Natural killer cell (primary cell): ENCODE measurements around the gene TEX51. TPM values are rescaled to one million over a fixed set of nuclear protein-coding genes. Genes with fewer than 3 reads are reported as not detected.

Source experiments
- ATAC-seq, 3 donors: fragments of 150-1000 bp in 2 of 3; fragments of 200-7000 bp in 1 of 3; cut with Tn5 transposase; 1 replicate in 1 of 3; 2 replicates in 2 of 3; pipeline ENCODE4 v1.10.0; 2021; ENCODE audit warnings: mild to moderate bottlenecking in 2 of 3, moderate library complexity in 2 of 3
- DNase-seq, 2 donors: peaks; one replicate each; pipeline versions ENCODE4 v3.0.0 to v3.0.0-alpha.2; 2013 to 2021; ENCODE audit warnings: mixed read lengths in 1 of 2
- H3K27ac ChIP-seq: one replicate; pipeline ENCODE4 v1.5.1; 2013; ENCODE audit warnings: mild to moderate bottlenecking, low read length
- H3K27me3 ChIP-seq: one replicate; pipeline ENCODE4 v1.6.1; 2013; ENCODE audit warnings: low read length; ENCODE audit not compliant: control insufficient read depth, insufficient read depth
- H3K36me3 ChIP-seq: one replicate; pipeline ENCODE4 v1.6.1; 2013; ENCODE audit warnings: low read length; ENCODE audit not compliant: control insufficient read depth, insufficient read depth
- H3K4me1 ChIP-seq: one replicate; pipeline ENCODE4 v1.6.1; 2013; ENCODE audit warnings: low read length; ENCODE audit not compliant: control insufficient read depth, insufficient read depth
- H3K4me3 ChIP-seq: one replicate; pipeline ENCODE4 v1.5.1; 2013; ENCODE audit warnings: low read length
- H3K9me3 ChIP-seq: one replicate; pipeline ENCODE4 v1.6.1; 2013; ENCODE audit warnings: low read length; ENCODE audit not compliant: control insufficient read depth, insufficient read depth
- H3K27ac Mint-ChIP-seq, 2 donors: one replicate each; pipeline ENCODE4 v1.8.0; 2022; ENCODE audit warnings: mild to moderate bottlenecking in 2 of 2, mixed read lengths in 2 of 2, moderate library complexity in 1 of 2
- H3K27me3 Mint-ChIP-seq, 2 donors: one replicate each; pipeline ENCODE4 v1.8.0; 2022; ENCODE audit warnings: low read depth in 2 of 2, mixed read lengths in 2 of 2
- H3K36me3 Mint-ChIP-seq: one replicate; pipeline ENCODE4 v1.8.0; 2022; ENCODE audit warnings: mixed read lengths
- H3K4me1 Mint-ChIP-seq, 2 donors: one replicate each; pipeline ENCODE4 v1.8.0; 2022; ENCODE audit warnings: mixed read lengths in 2 of 2
- H3K4me3 Mint-ChIP-seq: one replicate; pipeline ENCODE4 v1.8.0; 2022; ENCODE audit warnings: mild to moderate bottlenecking, moderate library complexity, mixed read lengths
- H3K9me3 Mint-ChIP-seq, 2 donors: one replicate each; pipeline ENCODE4 v1.8.0; 2022; ENCODE audit warnings: mixed read lengths in 2 of 2
- WGBS: methylation state at CpG from one replicate; pipeline ENCODE4 v1.1.7; 2013; ENCODE audit warnings: missing lambda C conversion rate; ENCODE audit not compliant: insufficient coverage; 5-methylcytosine and 5-hydroxymethylcytosine counted together
- intact Hi-C: fragments of 100-400 bp; cut with micrococcal nuclease; formaldehyde crosslinking; loops from one replicate; pipeline ENCODE4 v1.14.2; 2022
- total RNA-seq, 4 donors: library from RNA; stranded (reverse); fragments of 120-200 nt in 1 of 4; gene quantifications; one replicate each; pipeline versions ENCODE4 v1.2.3 to v1.2.4, GENCODE V29; 2013 to 2022
- TF ChIP-seq, protein P1 (sequence below): fragments of 200-600 bp; IDR thresholded peaks from one replicate; pipeline ENCODE4 v1.8.0; 2022; ENCODE audit warnings: antibody characterized with exemption

Gene TEX51
- total RNA-seq, 3 donors from 2014 or later (not counting 1 experiment from before 2014, with no cell fraction given): not detected

GRCh38 chr2:126935774-126936173, 37.1 kb downstream of the TEX51 start:
- H3K4me1 ChIP-seq: peaks cover 15% of the 10 kb centered on the region
- no peak overlapping the region for H3K27ac ChIP-seq
- no peaks in the 10 kb centered on the region for H3K9me3 Mint-ChIP-seq
- ATAC-seq (peak; percentile 24 to 93 (median 58)), DNase-seq (no peak)
- no peak overlapping the region for H3K4me3 ChIP-seq
- peaks cover 29 to 74% of the 10 kb centered on the region in 2 donors for H3K27me3 Mint-ChIP-seq
- peaks cover 12 to 19% of the 10 kb centered on the region in 2 donors for H3K4me1 Mint-ChIP-seq
- H3K9me3 ChIP-seq: no peaks in the 10 kb centered on the region
- 20% methylated on average over 2 of the region's 5 CpGs for WGBS
- TF ChIP-seq, protein P1, sequence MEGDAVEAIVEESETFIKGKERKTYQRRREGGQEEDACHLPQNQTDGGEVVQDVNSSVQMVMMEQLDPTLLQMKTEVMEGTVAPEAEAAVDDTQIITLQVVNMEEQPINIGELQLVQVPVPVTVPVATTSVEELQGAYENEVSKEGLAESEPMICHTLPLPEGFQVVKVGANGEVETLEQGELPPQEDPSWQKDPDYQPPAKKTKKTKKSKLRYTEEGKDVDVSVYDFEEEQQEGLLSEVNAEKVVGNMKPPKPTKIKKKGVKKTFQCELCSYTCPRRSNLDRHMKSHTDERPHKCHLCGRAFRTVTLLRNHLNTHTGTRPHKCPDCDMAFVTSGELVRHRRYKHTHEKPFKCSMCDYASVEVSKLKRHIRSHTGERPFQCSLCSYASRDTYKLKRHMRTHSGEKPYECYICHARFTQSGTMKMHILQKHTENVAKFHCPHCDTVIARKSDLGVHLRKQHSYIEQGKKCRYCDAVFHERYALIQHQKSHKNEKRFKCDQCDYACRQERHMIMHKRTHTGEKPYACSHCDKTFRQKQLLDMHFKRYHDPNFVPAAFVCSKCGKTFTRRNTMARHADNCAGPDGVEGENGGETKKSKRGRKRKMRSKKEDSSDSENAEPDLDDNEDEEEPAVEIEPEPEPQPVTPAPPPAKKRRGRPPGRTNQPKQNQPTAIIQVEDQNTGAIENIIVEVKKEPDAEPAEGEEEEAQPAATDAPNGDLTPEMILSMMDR: no peak
- H3K36me3 Mint-ChIP-seq: no peaks in the 10 kb centered on the region
- no peaks in the 10 kb centered on the region for H3K36me3 ChIP-seq
- H3K27me3 ChIP-seq: peaks cover 7% of the 10 kb centered on the region
- intact Hi-C loops: no loop called here
- peak overlapping the region; percentile 2 for H3K4me3 Mint-ChIP-seq
- H3K27ac Mint-ChIP-seq: peak overlapping the region in 1 of 2 donors; percentile 14

- Histone ChIP-seq H3K4me3 (no peak overlapping the region), H3K4me1 (peaks cover 15% of the 10 kb centered on the region), H3K27ac (no peak overlapping the region), H3K36me3 (no peaks in the 10 kb centered on the region), H3K9me3 (no peaks in the 10 kb centered on the region), H3K27me3 (peaks cover 7% of the 10 kb centered on the region)
- TF ChIP-seq, protein P1: no peak
- Mint-ChIP-seq H3K27ac (peak overlapping the region in 1 of 2 donors; percentile 14), H3K4me1 (peaks cover 12 to 19% of the 10 kb centered on the region in 2 donors), H3K36me3 (no peaks in the 10 kb centered on the region), H3K4me3 (peak overlapping the region; percentile 2), H3K27me3 (peaks cover 29 to 76% of the 10 kb centered on the region in 2 donors), H3K9me3 (no peaks in the 10 kb centered on the region)
- DNase-seq: no peak
- no peak for ATAC-seq
- 86% methylated on average over 4 of the region's 4 CpGs for WGBS
- intact Hi-C loops: no loop called here
Observed at GRCh38 chr2:126936219-126936723, 37.6 kb downstream of the TEX51 start.

DNA sequence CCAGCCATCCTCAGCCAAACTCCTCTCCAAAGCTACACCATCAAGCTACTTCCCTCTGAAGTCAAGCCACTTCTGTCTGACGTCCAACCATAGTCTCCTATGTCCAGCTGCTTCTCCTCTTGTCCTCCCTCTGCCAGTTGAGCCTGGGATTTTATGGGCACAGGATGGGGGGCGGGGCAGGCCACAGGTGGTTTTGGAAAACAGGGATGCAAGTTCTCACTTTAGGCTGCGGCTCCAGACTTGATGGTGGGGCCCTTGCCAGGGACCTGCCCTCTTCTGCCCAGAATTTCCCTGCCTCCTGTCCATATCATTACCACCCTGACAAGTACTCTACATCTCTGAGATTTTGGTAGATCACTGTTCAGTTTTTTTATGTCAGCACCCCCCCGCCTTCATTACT, 41.6 kb downstream of the TEX51 start:
- no peak overlapping the region for H3K4me3 ChIP-seq
- H3K9me3 ChIP-seq: peaks cover 3% of the 10 kb centered on the region
- no peak overlapping the region for H3K27ac ChIP-seq
- H3K36me3 ChIP-seq: no peaks in the 10 kb centered on the region
- ATAC-seq (no peak), DNase-seq (no peak)
- WGBS: 89% methylated on average over 4 of the region's 4 CpGs
- TF ChIP-seq, protein P1: no peak
- Mint-ChIP-seq H3K36me3 (no peaks in the 10 kb centered on the region), H3K4me1 (peaks cover 12 to 21% of the 10 kb centered on the region in 2 donors), H3K27ac (no peak overlapping the region), H3K4me3 (no peak overlapping the region), H3K9me3 (peaks cover 0 to 3% of the 10 kb centered on the region in 2 donors), H3K27me3 (peaks cover 24 to 76% of the 10 kb centered on the region in 2 donors)
- H3K4me1 ChIP-seq: peaks cover 15% of the 10 kb centered on the region
- intact Hi-C loops: no loop called here
- peaks cover 5% of the 10 kb centered on the region for H3K27me3 ChIP-seq
